ENCODE results near the gene SHB. TPM values are rescaled to one million over a fixed set of nuclear protein-coding genes. Genes with fewer than 3 reads are reported as not detected.

Gene SHB
- total and polyA plus RNA-seq, 2 donors (not counting 1 experiment from before 2014, with no cell fraction given), result 9.9 to 13.9 TPM

DNA sequence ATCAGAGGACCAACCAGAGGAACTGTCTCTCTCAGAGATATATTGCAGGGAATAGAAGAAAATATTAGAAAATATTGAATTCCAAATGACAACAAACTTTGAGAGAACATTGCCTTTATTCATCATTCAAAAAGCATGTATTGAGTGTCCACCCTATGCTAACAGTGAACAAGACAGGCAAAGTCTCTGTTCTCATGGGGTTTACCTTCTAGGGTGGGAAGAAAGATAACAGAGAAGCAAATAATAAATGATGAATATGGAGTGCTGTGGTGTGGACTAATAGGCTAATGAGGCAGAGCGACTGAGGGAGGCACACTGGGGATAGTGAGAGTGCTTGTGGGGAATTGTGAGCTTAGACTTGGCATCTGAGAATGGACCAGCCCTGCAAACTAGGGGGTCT is 43.4 kb upstream of the SHB start:
- Histone ChIP-seq H3K9ac (ENCODE audit: insufficient read depth, low read length) (no peak overlapping the region), H3K27ac (ENCODE audit: insufficient read depth, low read length) (no peak overlapping the region), H3K36me3 (ENCODE audit: control insufficient read depth, insufficient read depth, low read length) (no peaks in the 10 kb centered on the region), H3K79me2 (ENCODE audit: control insufficient read depth, insufficient read depth, low read length) (no peaks in the 10 kb centered on the region), H4K20me1 (ENCODE audit: control insufficient read depth, extremely low read depth, insufficient read depth, low read length) (no peaks in the 10 kb centered on the region), H3K4me3 (replicated peaks in 1 of 4; ENCODE audit: control extremely low read depth in 1 of 4, insufficient read depth in 1 of 4, low read depth in 3 of 4, low read length in 4 of 4) (no peak overlapping the region), H3K27me3 (ENCODE audit: control insufficient read depth, insufficient read depth, low read length) (peaks cover 10% of the 10 kb centered on the region), H3K4me2 (ENCODE audit: extremely low read depth, insufficient read depth, low read length) (no peak overlapping the region), H3K4me1 (ENCODE audit: control insufficient read depth, extremely low read depth, insufficient read depth, low read length) (no peaks in the 10 kb centered on the region), H2AFZ (ENCODE audit: low read length) (no peak overlapping the region), H3K9me3 (ENCODE audit: control insufficient read depth, insufficient read depth, low read depth, low read length) (no peaks in the 10 kb centered on the region)
- TF ChIP-seq, protein P1, sequence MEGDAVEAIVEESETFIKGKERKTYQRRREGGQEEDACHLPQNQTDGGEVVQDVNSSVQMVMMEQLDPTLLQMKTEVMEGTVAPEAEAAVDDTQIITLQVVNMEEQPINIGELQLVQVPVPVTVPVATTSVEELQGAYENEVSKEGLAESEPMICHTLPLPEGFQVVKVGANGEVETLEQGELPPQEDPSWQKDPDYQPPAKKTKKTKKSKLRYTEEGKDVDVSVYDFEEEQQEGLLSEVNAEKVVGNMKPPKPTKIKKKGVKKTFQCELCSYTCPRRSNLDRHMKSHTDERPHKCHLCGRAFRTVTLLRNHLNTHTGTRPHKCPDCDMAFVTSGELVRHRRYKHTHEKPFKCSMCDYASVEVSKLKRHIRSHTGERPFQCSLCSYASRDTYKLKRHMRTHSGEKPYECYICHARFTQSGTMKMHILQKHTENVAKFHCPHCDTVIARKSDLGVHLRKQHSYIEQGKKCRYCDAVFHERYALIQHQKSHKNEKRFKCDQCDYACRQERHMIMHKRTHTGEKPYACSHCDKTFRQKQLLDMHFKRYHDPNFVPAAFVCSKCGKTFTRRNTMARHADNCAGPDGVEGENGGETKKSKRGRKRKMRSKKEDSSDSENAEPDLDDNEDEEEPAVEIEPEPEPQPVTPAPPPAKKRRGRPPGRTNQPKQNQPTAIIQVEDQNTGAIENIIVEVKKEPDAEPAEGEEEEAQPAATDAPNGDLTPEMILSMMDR (conservative IDR thresholded peaks at IDR 0.05 in 1 of 2, IDR thresholded peaks at IDR 0.05 in 1 of 2; ENCODE audit: low read depth in 1 of 2, low read length in 2 of 2), result no peak
- no peak for TF ChIP-seq EZH2 (IDR thresholded peaks at IDR 0.05; ENCODE audit: low read length, missing control alignments)
- no peak for DNase-seq (ENCODE audit: low read depth in 2 of 2)

DNA sequence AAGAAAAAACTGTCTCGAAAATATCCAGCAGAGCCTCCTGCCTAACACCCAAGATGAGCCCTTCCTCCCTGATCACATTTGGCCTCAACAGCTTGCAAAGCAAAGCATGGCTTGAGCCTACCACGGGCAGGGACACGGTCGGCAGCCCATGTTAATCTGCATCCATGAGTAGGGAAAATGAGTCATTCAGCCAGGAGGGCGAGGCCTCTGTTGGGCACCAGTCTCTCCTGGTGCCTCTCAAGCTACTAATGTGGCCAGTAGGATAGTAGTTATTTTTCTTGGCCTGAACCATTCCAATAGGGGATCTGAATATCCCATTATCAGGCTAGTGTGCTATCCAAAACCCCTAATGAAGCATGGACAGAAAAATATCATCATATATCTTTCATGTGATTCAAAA is 43.0 kb upstream of the SHB start:
- Histone ChIP-seq H3K27ac (ENCODE audit: insufficient read depth, low read length) (no peak overlapping the region), H2AFZ (ENCODE audit: low read length) (no peak overlapping the region), H3K4me2 (ENCODE audit: extremely low read depth, insufficient read depth, low read length) (no peak overlapping the region), H4K20me1 (ENCODE audit: control insufficient read depth, extremely low read depth, insufficient read depth, low read length) (no peaks in the 10 kb centered on the region), H3K36me3 (ENCODE audit: control insufficient read depth, insufficient read depth, low read length) (no peaks in the 10 kb centered on the region), H3K9ac (ENCODE audit: insufficient read depth, low read length) (no peak overlapping the region), H3K9me3 (ENCODE audit: control insufficient read depth, insufficient read depth, low read depth, low read length) (no peaks in the 10 kb centered on the region), H3K4me1 (ENCODE audit: control insufficient read depth, extremely low read depth, insufficient read depth, low read length) (no peaks in the 10 kb centered on the region), H3K4me3 (replicated peaks in 1 of 4; ENCODE audit: control extremely low read depth in 1 of 4, insufficient read depth in 1 of 4, low read depth in 3 of 4, low read length in 4 of 4) (no peak overlapping the region), H3K79me2 (ENCODE audit: control insufficient read depth, insufficient read depth, low read length) (no peaks in the 10 kb centered on the region), H3K27me3 (ENCODE audit: control insufficient read depth, insufficient read depth, low read length) (peaks cover 10% of the 10 kb centered on the region)
- DNase-seq (ENCODE audit: low read depth in 2 of 2), result peak in 1 of 2 donors; percentile 8
- TF ChIP-seq, protein P1 (conservative IDR thresholded peaks at IDR 0.05 in 1 of 2, IDR thresholded peaks at IDR 0.05 in 1 of 2; ENCODE audit: low read depth in 1 of 2, low read length in 2 of 2), result no peak
- no peak for TF ChIP-seq EZH2 (IDR thresholded peaks at IDR 0.05; ENCODE audit: low read length, missing control alignments)

DNA sequence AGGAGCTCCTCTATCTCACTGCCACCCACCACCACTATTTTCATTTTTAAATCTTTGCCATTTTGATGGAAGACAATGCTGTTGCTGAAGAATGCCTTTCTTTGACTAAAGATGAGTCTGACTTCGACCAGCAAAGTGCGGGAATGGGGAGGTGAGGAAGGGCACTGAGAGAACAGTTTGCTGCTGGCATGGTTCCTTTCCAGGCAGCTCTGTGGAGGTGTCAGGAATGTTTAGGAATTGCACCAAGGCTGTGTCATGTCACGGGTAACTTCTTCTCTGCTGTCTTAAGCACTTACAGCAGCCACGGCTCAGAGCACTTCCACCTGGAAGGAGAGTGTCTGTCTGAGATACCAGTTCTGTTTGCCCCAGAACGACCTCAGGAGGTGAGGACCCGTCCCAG is 41.4 kb upstream of the SHB start:
- TF ChIP-seq, protein P1 (conservative IDR thresholded peaks at IDR 0.05 in 1 of 2, IDR thresholded peaks at IDR 0.05 in 1 of 2; ENCODE audit: low read depth in 1 of 2, low read length in 2 of 2), result no peak
- no peak for TF ChIP-seq EZH2 (IDR thresholded peaks at IDR 0.05; ENCODE audit: low read length, missing control alignments)
- H4K20me1 ChIP-seq (ENCODE audit: control insufficient read depth, extremely low read depth, insufficient read depth, low read length), result no peaks in the 10 kb centered on the region
- no peak overlapping the region for H3K4me2 ChIP-seq (ENCODE audit: extremely low read depth, insufficient read depth, low read length)

More for the DNA sequence above, 41.4 kb upstream of the SHB start:
- Histone ChIP-seq H3K27ac (ENCODE audit: insufficient read depth, low read length) (no peak overlapping the region), H3K9me3 (ENCODE audit: control insufficient read depth, insufficient read depth, low read depth, low read length) (no peaks in the 10 kb centered on the region), H3K79me2 (ENCODE audit: control insufficient read depth, insufficient read depth, low read length) (no peaks in the 10 kb centered on the region), H2AFZ (ENCODE audit: low read length) (no peak overlapping the region), H3K27me3 (ENCODE audit: control insufficient read depth, insufficient read depth, low read length) (peaks cover 10% of the 10 kb centered on the region), H3K4me1 (ENCODE audit: control insufficient read depth, extremely low read depth, insufficient read depth, low read length) (no peaks in the 10 kb centered on the region), H3K4me3 (replicated peaks in 1 of 4; ENCODE audit: control extremely low read depth in 1 of 4, insufficient read depth in 1 of 4, low read depth in 3 of 4, low read length in 4 of 4) (no peak overlapping the region), H3K9ac (ENCODE audit: insufficient read depth, low read length) (no peak overlapping the region), H3K36me3 (ENCODE audit: control insufficient read depth, insufficient read depth, low read length) (no peaks in the 10 kb centered on the region)
- no peak for DNase-seq (ENCODE audit: low read depth in 2 of 2)
